ENCODE results near the gene MDGA2. TPM values are rescaled to one million over a fixed set of nuclear protein-coding genes. Genes with fewer than 3 reads are reported as not detected.

The MDGA2 gene
- polyA plus RNA-seq, 1 of the 3 experiments (the other 2 are of a cell fraction): not detected

- TF ChIP-seq USF2 (IDR thresholded peaks at IDR 0.05; ENCODE audit: borderline replicate concordance, low read depth, low read length): no peak
- no peak for TF ChIP-seq SIN3A (IDR thresholded peaks at IDR 0.05; ENCODE audit: borderline replicate concordance, low read depth, low read length)
Measured at GRCh38 chr14:47691829-47692228, 16.4 kb upstream of the MDGA2 start (continued).

- Histone ChIP-seq H3K4me1 (ENCODE audit: control insufficient read depth in 1 of 2, insufficient read depth in 2 of 2, low read depth in 1 of 2, low read length in 1 of 2) (no peaks in the 10 kb centered on the region), H3K79me2 (ENCODE audit: insufficient read depth) (no peaks in the 10 kb centered on the region), H3K27ac (ENCODE audit: low read depth in 2 of 2, low read length in 1 of 2) (no peak overlapping the region), H4K20me1 (ENCODE audit: insufficient read depth) (no peaks in the 10 kb centered on the region), H3K9me2 (no peaks in the 10 kb centered on the region), H3K36me3 (replicated peaks in 1 of 2; ENCODE audit: control insufficient read depth in 1 of 2, insufficient read depth in 2 of 2, low read length in 1 of 2) (no peaks in the 10 kb centered on the region), H3K4me3 (ENCODE audit: low read depth in 2 of 2, low read length in 1 of 2) (no peak overlapping the region), H3K4me2 (no peak overlapping the region), H3K27me3 (ENCODE audit: insufficient read depth) (no peaks in the 10 kb centered on the region), H3K9ac (no peak overlapping the region), H2AFZ (ENCODE audit: low read depth) (no peak overlapping the region), H3F3A (replicated peaks; ENCODE audit: insufficient read depth) (no peaks in the 10 kb centered on the region), H3K9me3 (no peaks in the 10 kb centered on the region)
- no peak for TF ChIP-seq JUND (IDR thresholded peaks at IDR 0.05)
- TF ChIP-seq USF2 (IDR thresholded peaks at IDR 0.05; ENCODE audit: borderline replicate concordance, low read depth, low read length): no peak
- no peak for TF ChIP-seq RCOR1 (IDR thresholded peaks at IDR 0.05; ENCODE audit: low read length)
- TF ChIP-seq FOSL2 (IDR thresholded peaks at IDR 0.05; ENCODE audit: borderline replicate concordance, low read depth): no peak
- no peak for TF ChIP-seq NFIC (IDR thresholded peaks at IDR 0.05; ENCODE audit: borderline replicate concordance)
- TF ChIP-seq PBX3 (IDR thresholded peaks at IDR 0.05): no peak
- no peak for TF ChIP-seq MAX (IDR thresholded peaks at IDR 0.05; ENCODE audit: low read depth)
- TF ChIP-seq TAF1 (IDR thresholded peaks at IDR 0.05; ENCODE audit: borderline replicate concordance, low read depth, low read length): no peak
- ChIA-PET POLR2A (no interaction called here), CTCF (no interaction called here)
- no peak for DNase-seq
- WGBS (ENCODE audit: low lambda C conversion rate): 0% methylated on average over 1 of the region's 1 CpG
Measured at GRCh38 chr14:47678993-47679392, 3.6 kb upstream of the MDGA2 start.

GRCh38 chr14:47678157-47678556 is 2.8 kb upstream of the MDGA2 start:
- DNase-seq: no peak
- no peak overlapping the region for H3K4me2 ChIP-seq
- H3K9me3 ChIP-seq: no peaks in the 10 kb centered on the region
- no peaks in the 10 kb centered on the region for H3K27me3 ChIP-seq (ENCODE audit: insufficient read depth)
- no peaks in the 10 kb centered on the region for H4K20me1 ChIP-seq (ENCODE audit: insufficient read depth)
- no peak overlapping the region for H3K9ac ChIP-seq
- H3K27ac ChIP-seq (ENCODE audit: low read depth in 2 of 2, low read length in 1 of 2): no peak overlapping the region
- no peaks in the 10 kb centered on the region for H3K9me2 ChIP-seq
- ChIA-PET POLR2A (no interaction called here), CTCF (no interaction called here)
- no peaks in the 10 kb centered on the region for H3K4me1 ChIP-seq (ENCODE audit: control insufficient read depth in 1 of 2, insufficient read depth in 2 of 2, low read depth in 1 of 2, low read length in 1 of 2)
- H2AFZ ChIP-seq (ENCODE audit: low read depth): no peak overlapping the region
- no peak for TF ChIP-seq MEF2A (IDR thresholded peaks at IDR 0.05; ENCODE audit: borderline replicate concordance, low read depth)
- H3K4me3 ChIP-seq (ENCODE audit: low read depth in 2 of 2, low read length in 1 of 2): no peak overlapping the region
- H3K36me3 ChIP-seq (replicated peaks in 1 of 2; ENCODE audit: control insufficient read depth in 1 of 2, insufficient read depth in 2 of 2, low read length in 1 of 2): no peaks in the 10 kb centered on the region
- H3F3A ChIP-seq (replicated peaks; ENCODE audit: insufficient read depth): no peaks in the 10 kb centered on the region
- no peaks in the 10 kb centered on the region for H3K79me2 ChIP-seq (ENCODE audit: insufficient read depth)
- 0% methylated on average over 2 of the region's 2 CpGs for WGBS (ENCODE audit: low lambda C conversion rate)

Measured in SK-N-SH (cell line).